Prostate gland (tissue), 2 donors: ENCODE results near the gene ETV3L.

ENCODE experiments used
- POLR2A ChIP-seq: fragments of 450-650 bp; IDR thresholded peaks from one replicate; pipeline ENCODE4 v1.6.1; 2016; ENCODE audit warnings: antibody characterized with exemption, mild to moderate bottlenecking
- TF ChIP-seq, protein P1 (sequence below), 4 experiments: fragments of 200-600 bp in 2 of 4; fragments of 450-650 bp in 2 of 4; sonication (generic) in 2 of 4; IDR thresholded peaks; 1 replicate in 3 of 4; 2 replicates in 1 of 4; pipeline ENCODE4 v1.5.1; 2016 to 2019; ENCODE audit warnings: antibody characterized with exemption in 4 of 4, mild to moderate bottlenecking in 2 of 4, moderate library complexity in 2 of 4

GRCh38 chr1:157103268-157103667, 3.7 kb upstream of the ETV3L start:
- TF ChIP-seq, protein P1, sequence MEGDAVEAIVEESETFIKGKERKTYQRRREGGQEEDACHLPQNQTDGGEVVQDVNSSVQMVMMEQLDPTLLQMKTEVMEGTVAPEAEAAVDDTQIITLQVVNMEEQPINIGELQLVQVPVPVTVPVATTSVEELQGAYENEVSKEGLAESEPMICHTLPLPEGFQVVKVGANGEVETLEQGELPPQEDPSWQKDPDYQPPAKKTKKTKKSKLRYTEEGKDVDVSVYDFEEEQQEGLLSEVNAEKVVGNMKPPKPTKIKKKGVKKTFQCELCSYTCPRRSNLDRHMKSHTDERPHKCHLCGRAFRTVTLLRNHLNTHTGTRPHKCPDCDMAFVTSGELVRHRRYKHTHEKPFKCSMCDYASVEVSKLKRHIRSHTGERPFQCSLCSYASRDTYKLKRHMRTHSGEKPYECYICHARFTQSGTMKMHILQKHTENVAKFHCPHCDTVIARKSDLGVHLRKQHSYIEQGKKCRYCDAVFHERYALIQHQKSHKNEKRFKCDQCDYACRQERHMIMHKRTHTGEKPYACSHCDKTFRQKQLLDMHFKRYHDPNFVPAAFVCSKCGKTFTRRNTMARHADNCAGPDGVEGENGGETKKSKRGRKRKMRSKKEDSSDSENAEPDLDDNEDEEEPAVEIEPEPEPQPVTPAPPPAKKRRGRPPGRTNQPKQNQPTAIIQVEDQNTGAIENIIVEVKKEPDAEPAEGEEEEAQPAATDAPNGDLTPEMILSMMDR (IDR thresholded peaks at IDR 0.05) = no peak
- TF ChIP-seq POLR2A = no peak
